GM23338 (cell line): ENCODE measurements around the gene EHMT2. TPM values are rescaled to one million over a fixed set of nuclear protein-coding genes. Genes with fewer than 3 reads are reported as not detected.
"Not testable (repeated sequence)": the region's sequence is repeated elsewhere in the genome, so short reads cannot be mapped to it uniquely, and the experiment has no call there.

Experiments
- ATAC-seq: fragments of 200-7000 bp; cut with Tn5 transposase; 3 replicates; pipeline ENCODE4 v1.9.1; 2020
- DNase-seq: peaks from one replicate; pipeline ENCODE4 v3.0.0-alpha.2; 2015; ENCODE audit warnings: low spot score
- H2AFZ ChIP-seq: fragments of 200-600 bp; sonication (generic); 2 replicates; pipeline ENCODE4 v1.8.0; 2016; ENCODE audit warnings: antibody characterized with exemption, mild to moderate bottlenecking, moderate library complexity
- H3F3A ChIP-seq: fragments of 200-600 bp; sonication (generic); replicated peaks from 2 replicates; pipeline ENCODE4 v1.8.0; 2017; ENCODE audit warnings: antibody characterized with exemption, mixed run types, low read depth
- H3K27ac ChIP-seq: fragments of 200-600 bp; sonication (generic); 2 replicates; pipeline ENCODE4 v1.6.1; 2016; ENCODE audit warnings: low read depth
- H3K27me3 ChIP-seq: fragments of 200-600 bp; sonication (generic); 2 replicates; pipeline ENCODE4 v1.8.0; 2016; ENCODE audit warnings: mild to moderate bottlenecking, mixed run types, moderate library complexity; ENCODE audit not compliant: insufficient read depth
- H3K36me3 ChIP-seq: fragments of 200-600 bp; sonication (generic); 2 replicates; pipeline ENCODE4 v1.8.0; 2016; ENCODE audit warnings: mild to moderate bottlenecking; ENCODE audit not compliant: insufficient read depth
- H3K4me1 ChIP-seq: fragments of 200-600 bp; sonication (generic); 2 replicates; pipeline ENCODE4 v1.8.0; 2016; ENCODE audit warnings: mild to moderate bottlenecking, moderate library complexity; ENCODE audit not compliant: insufficient read depth
- H3K4me2 ChIP-seq: fragments of 200-600 bp; sonication (generic); 2 replicates; pipeline ENCODE4 v1.7.1; 2017; ENCODE audit warnings: mixed run types
- H3K4me3 ChIP-seq: fragments of 200-600 bp; sonication (generic); 2 replicates; pipeline ENCODE4 v1.6.1; 2016; ENCODE audit warnings: mixed run types
- H3K79me2 ChIP-seq: fragments of 200-600 bp; sonication (generic); replicated peaks from 2 replicates; pipeline ENCODE4 v1.8.0; 2017; ENCODE audit warnings: mild to moderate bottlenecking; ENCODE audit not compliant: insufficient read depth
- H3K9me2 ChIP-seq: fragments of 200-600 bp; sonication (generic); 2 replicates; pipeline ENCODE4 v1.8.0; 2017; ENCODE audit not compliant: insufficient read depth
- H4K20me1 ChIP-seq: fragments of 200-600 bp; sonication (generic); replicated peaks from 2 replicates; pipeline ENCODE4 v1.8.0; 2017; ENCODE audit warnings: mild to moderate bottlenecking; ENCODE audit not compliant: insufficient read depth
- H3K27ac Mint-ChIP-seq: 2 replicates; pipeline ENCODE4 v1.8.0; 2020; ENCODE audit warnings: inconsistent platforms, mild to moderate bottlenecking, moderate library complexity, mixed read lengths
- H3K27me3 Mint-ChIP-seq: 3 replicates; pipeline ENCODE4 v1.8.0; 2022; ENCODE audit warnings: low read depth, mild to moderate bottlenecking, moderate library complexity, mixed read lengths, inconsistent platforms; ENCODE audit not compliant: insufficient read depth, poor library complexity
- H3K36me3 Mint-ChIP-seq: 3 replicates; pipeline ENCODE4 v1.8.0; 2021; ENCODE audit warnings: low read depth, mild to moderate bottlenecking, inconsistent platforms, moderate library complexity, mixed read lengths
- H3K4me1 Mint-ChIP-seq: 3 replicates; pipeline ENCODE4 v1.8.0; 2020; ENCODE audit warnings: mild to moderate bottlenecking, inconsistent platforms, mixed read lengths
- H3K4me3 Mint-ChIP-seq: 3 replicates; pipeline ENCODE4 v1.8.0; 2021; ENCODE audit warnings: moderate library complexity, mild to moderate bottlenecking, inconsistent platforms, mixed read lengths
- H3K9me3 Mint-ChIP-seq: 3 replicates; pipeline ENCODE4 v1.8.0; 2020; ENCODE audit warnings: moderate library complexity, mild to moderate bottlenecking, inconsistent platforms, mixed read lengths
- EZH2 ChIP-seq: fragments of 200-600 bp; sonication (generic); IDR thresholded peaks from one replicate; pipeline ENCODE4 v1.8.0; 2017; ENCODE audit warnings: antibody characterized with exemption, mild to moderate bottlenecking, low read depth; ENCODE audit not compliant: unreplicated experiment
- EZH2phosphoT487 ChIP-seq: fragments of 200-600 bp; sonication (generic); IDR thresholded peaks from one replicate; pipeline ENCODE4 v1.8.1; 2018; ENCODE audit warnings: antibody characterized with exemption; ENCODE audit not compliant: unreplicated experiment
- JUNB ChIP-seq: IDR thresholded peaks from one replicate; pipeline ENCODE4 v1.6.1; 2016; ENCODE audit warnings: antibody characterized with exemption; ENCODE audit not compliant: unreplicated experiment
- REST ChIP-seq: IDR thresholded peaks from one replicate; pipeline ENCODE4 v1.6.1; 2018; ENCODE audit warnings: antibody characterized with exemption; ENCODE audit not compliant: unreplicated experiment
- ZNF114 ChIP-seq: fragments of 250-450 bp; sonication (Bioruptor Pico); IDR thresholded peaks from 2 replicates; pipeline ENCODE4 v1.5.0; 2020; ENCODE audit warnings: mild to moderate bottlenecking, moderate library complexity
- ZNF462 ChIP-seq: fragments of 250-450 bp; sonication (Bioruptor Pico); IDR thresholded peaks from 2 replicates; pipeline ENCODE4 v1.5.0; 2020; ENCODE audit warnings: mild to moderate bottlenecking, moderate library complexity
- polyA plus RNA-seq: library from polyadenylated mRNA; unstranded; fragments of >200 nt; fragmentation: Nextera tagmentation; extraction: Ambion mirVana; gene quantifications from 2 replicates; pipeline ENCODE4 v1.2.1, GENCODE V29; 2016
- total RNA-seq: library from RNA; depleted of rRNA; stranded (reverse); fragments of >200 nt; shearing (Covaris generic); gene quantifications from 2 replicates; pipeline ENCODE4 v1.2.3, GENCODE V29; 2014
- TF ChIP-seq, protein P1 (sequence below): IDR thresholded peaks from 2 replicates; pipeline ENCODE4 v1.6.1; 2016; ENCODE audit warnings: antibody characterized with exemption

The EHMT2 gene
- total and polyA plus RNA-seq, 2 experiments from 2014 or later = 113 to 193 TPM

DNA sequence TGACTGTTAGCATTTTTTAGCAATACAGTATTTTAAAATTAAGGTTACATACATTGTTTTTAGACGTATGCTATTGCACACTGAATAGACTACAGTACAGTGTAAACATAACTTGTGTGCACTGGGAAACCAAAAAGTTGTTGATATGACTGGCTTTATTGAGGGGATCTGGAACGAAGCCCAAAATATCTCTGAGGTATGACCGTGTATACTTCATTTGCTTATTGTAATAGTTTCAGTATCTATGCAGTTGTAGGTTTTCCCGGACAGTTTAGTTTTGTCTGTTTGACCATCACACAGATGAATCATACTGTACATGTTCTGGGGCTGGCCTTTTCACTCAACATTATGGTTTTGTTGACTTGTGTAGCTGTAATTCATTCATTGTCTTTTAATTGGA is 11.3 kb upstream of the EHMT2 start (continued):
- TF ChIP-seq ZNF462 = no peak
- TF ChIP-seq, protein P1, sequence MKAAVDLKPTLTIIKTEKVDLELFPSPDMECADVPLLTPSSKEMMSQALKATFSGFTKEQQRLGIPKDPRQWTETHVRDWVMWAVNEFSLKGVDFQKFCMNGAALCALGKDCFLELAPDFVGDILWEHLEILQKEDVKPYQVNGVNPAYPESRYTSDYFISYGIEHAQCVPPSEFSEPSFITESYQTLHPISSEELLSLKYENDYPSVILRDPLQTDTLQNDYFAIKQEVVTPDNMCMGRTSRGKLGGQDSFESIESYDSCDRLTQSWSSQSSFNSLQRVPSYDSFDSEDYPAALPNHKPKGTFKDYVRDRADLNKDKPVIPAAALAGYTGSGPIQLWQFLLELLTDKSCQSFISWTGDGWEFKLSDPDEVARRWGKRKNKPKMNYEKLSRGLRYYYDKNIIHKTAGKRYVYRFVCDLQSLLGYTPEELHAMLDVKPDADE = no peak
- TF ChIP-seq REST = no peak
- TF ChIP-seq ZNF114 (CRISPR knock-in tag) = no peak
- TF ChIP-seq EZH2phosphoT487 = no peak
- no peak for TF ChIP-seq EZH2
- no peak for TF ChIP-seq JUNB

GRCh38 chr6:31908255-31908654 is 10.8 kb upstream of the EHMT2 start:
- not testable (repeated sequence) for H3K4me3 ChIP-seq, H3K4me1 Mint-ChIP-seq, H3K9me3 Mint-ChIP-seq, H3K36me3 ChIP-seq, DNase-seq, H3K4me2 ChIP-seq, H3K27ac Mint-ChIP-seq, H2AFZ ChIP-seq, H3K27ac ChIP-seq, H3K79me2 ChIP-seq, H3K27me3 ChIP-seq, H3K27me3 Mint-ChIP-seq, H3K36me3 Mint-ChIP-seq, H4K20me1 ChIP-seq, H3K4me3 Mint-ChIP-seq, H3F3A ChIP-seq, ATAC-seq, H3K9me2 ChIP-seq
- H3K4me1 ChIP-seq = peaks cover 12% of the 10 kb centered on the region
